ENCODE data around the gene EIF3I. TPM values are rescaled to one million over a fixed set of nuclear protein-coding genes. Genes with fewer than 3 reads are reported as not detected.

EIF3I gene
- total and polyA plus RNA-seq, 3 donors from 2014 or later, result 97.7 to 140 (median 140) TPM

DNA sequence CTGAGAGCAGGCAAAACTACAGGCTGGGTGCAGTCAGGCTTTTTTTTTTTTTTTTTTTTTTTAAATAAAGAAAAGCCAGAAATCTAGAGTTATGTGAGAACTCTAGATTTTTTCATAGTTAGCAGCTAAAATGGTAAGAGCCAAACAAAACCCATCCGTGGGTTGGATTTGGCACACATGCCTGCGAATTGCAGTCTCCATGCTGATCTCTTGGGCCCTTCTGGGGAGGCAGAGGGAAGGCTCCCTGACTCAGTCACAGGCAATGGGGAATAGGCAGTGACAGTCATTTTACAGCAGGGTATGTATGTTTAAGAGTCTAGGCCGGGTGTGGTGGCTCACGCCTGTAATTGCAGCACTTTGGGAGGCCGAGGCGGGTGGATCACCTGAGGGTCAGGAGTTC, 40.1 kb upstream of the EIF3I start:
- Histone ChIP-seq H3K9me3 (no peaks in the 10 kb centered on the region), H3K4me3 (no peak overlapping the region), H3K36me3 (ENCODE audit: low read depth, missing control alignments) (no peaks in the 10 kb centered on the region), H3K27me3 (no peaks in the 10 kb centered on the region), H3K4me1 (peaks cover 30% of the 10 kb centered on the region), H3K27ac (no peak overlapping the region)
- 69 to 86% methylated on average over 6 of the region's 6 CpGs for WGBS, 2 donors
- TF ChIP-seq CTCF (IDR thresholded peaks at IDR 0.05), result no peak
- no peak for TF ChIP-seq POLR2A (IDR thresholded peaks at IDR 0.05)
- no peak for DNase-seq
- intact Hi-C loops (cut with DNase I; ENCODE audit: low total_unique reads), result no loop called here

GRCh38 chr1:32184650-32185049, 37.6 kb upstream of the EIF3I start:
- Histone ChIP-seq H3K27ac (no peak overlapping the region), H3K9me3 (no peaks in the 10 kb centered on the region), H3K4me1 (peaks cover 25% of the 10 kb centered on the region), H3K27me3 (no peaks in the 10 kb centered on the region), H3K36me3 (ENCODE audit: low read depth, missing control alignments) (no peaks in the 10 kb centered on the region), H3K4me3 (no peak overlapping the region)
- intact Hi-C loops (cut with DNase I; ENCODE audit: low total_unique reads), result no loop called here
- TF ChIP-seq POLR2A (IDR thresholded peaks at IDR 0.05) (no peak), CTCF (IDR thresholded peaks at IDR 0.05) (no peak)
- no peak for DNase-seq

GRCh38 chr1:32186077-32186476, 36.1 kb upstream of the EIF3I start:
- no peaks in the 10 kb centered on the region for H3K9me3 ChIP-seq
- TF ChIP-seq POLR2A (IDR thresholded peaks at IDR 0.05), result no peak
- TF ChIP-seq CTCF (IDR thresholded peaks at IDR 0.05), result no peak
- WGBS, 2 donors, result 89% methylated on average over 2 of the region's 2 CpGs
- no peak for DNase-seq
- H3K27me3 ChIP-seq, result no peaks in the 10 kb centered on the region
- intact Hi-C loops (cut with DNase I; ENCODE audit: low total_unique reads), result no loop called here
- no peak overlapping the region for H3K27ac ChIP-seq
- H3K36me3 ChIP-seq (ENCODE audit: low read depth, missing control alignments), result no peaks in the 10 kb centered on the region
- H3K4me3 ChIP-seq, result no peak overlapping the region
- H3K4me1 ChIP-seq, result peaks cover 21% of the 10 kb centered on the region

- Histone ChIP-seq H3K4me3 (no peak overlapping the region), H3K27ac (no peak overlapping the region), H3K36me3 (ENCODE audit: low read depth, missing control alignments) (no peaks in the 10 kb centered on the region), H3K9me3 (no peaks in the 10 kb centered on the region), H3K27me3 (no peaks in the 10 kb centered on the region), H3K4me1 (peaks cover 17% of the 10 kb centered on the region)
- no peak for DNase-seq
- WGBS, 2 donors, result 82 to 85% methylated on average over 2 of the region's 2 CpGs
- no peak for TF ChIP-seq POLR2A (IDR thresholded peaks at IDR 0.05)
- no peak for TF ChIP-seq CTCF (IDR thresholded peaks at IDR 0.05)
- intact Hi-C loops (cut with DNase I; ENCODE audit: low total_unique reads), result no loop called here
Observed at GRCh38 chr1:32186491-32186890, 35.7 kb upstream of the EIF3I start.

- H3K36me3 ChIP-seq (ENCODE audit: low read depth, missing control alignments), result no peaks in the 10 kb centered on the region
- WGBS, 2 donors, result 97 to 100% methylated on average over 8 to 9 of the region's 9 CpGs
- no peaks in the 10 kb centered on the region for H3K27me3 ChIP-seq
- TF ChIP-seq POLR2A (IDR thresholded peaks at IDR 0.05), result no peak
- no peak for TF ChIP-seq CTCF (IDR thresholded peaks at IDR 0.05)
- no peak overlapping the region for H3K4me3 ChIP-seq
- DNase-seq, result no peak
- no peaks in the 10 kb centered on the region for H3K9me3 ChIP-seq
- H3K27ac ChIP-seq, result no peak overlapping the region
- H3K4me1 ChIP-seq, result peaks cover 8% of the 10 kb centered on the region
- intact Hi-C loops (cut with DNase I; ENCODE audit: low total_unique reads), result no loop called here
Observed at GRCh38 chr1:32187850-32188249, 34.4 kb upstream of the EIF3I start.
